Cardiac muscle cell (in vitro differentiated cells and primary cell): ENCODE measurements around the gene GALNT18. TPM values are rescaled to one million over a fixed set of nuclear protein-coding genes. Genes with fewer than 3 reads are reported as not detected.

Source experiments
- DNase-seq, 2 donors: peaks; one replicate each; pipeline versions ENCODE4 v3.0.0 to v3.0.0-alpha.2; 2010 to 2017; ENCODE audit warnings: low read depth in 1 of 2, low spot score in 1 of 2
- H3K27ac ChIP-seq: fragments of 200-600 bp; sonication (generic); 2 replicates; pipeline ENCODE4 v1.5.1; 2016
- H3K27me3 ChIP-seq: fragments of 200-600 bp; sonication (generic); 2 replicates; pipeline ENCODE4 v1.6.0; 2016; ENCODE audit warnings: control low read depth
- H3K36me3 ChIP-seq: fragments of 200-600 bp; sonication (generic); 2 replicates; pipeline ENCODE4 v1.5.1; 2016; ENCODE audit warnings: control low read depth
- H3K4me1 ChIP-seq: fragments of 200-600 bp; sonication (generic); 2 replicates; pipeline ENCODE4 v1.8.1; 2017; ENCODE audit warnings: low read depth, mild to moderate bottlenecking, mixed run types
- H3K4me3 ChIP-seq: fragments of 200-600 bp; sonication (generic); 2 replicates; pipeline ENCODE4 v1.5.1; 2016; ENCODE audit warnings: mild to moderate bottlenecking
- H3K9me3 ChIP-seq: fragments of 200-600 bp; sonication (generic); 2 replicates; pipeline ENCODE4 v1.5.1; 2017; ENCODE audit warnings: low read depth, mild to moderate bottlenecking, control low read depth
- CTCF ChIP-seq: IDR thresholded peaks from 2 replicates; pipeline ENCODE4 v1.5.1; 2012; ENCODE audit warnings: low read depth, mild to moderate bottlenecking, low read length
- polyA plus RNA-seq: library from polyadenylated mRNA; unstranded; fragments of >200 nt; fragmentation: Nextera tagmentation; extraction: Ambion mirVana; gene quantifications from 2 replicates; pipeline ENCODE4 v1.2.1, GENCODE V29; 2016
- total RNA-seq: library from RNA; depleted of rRNA; stranded (reverse); fragments of >200 nt; gene quantifications from 2 replicates; pipeline ENCODE4 v1.2.3, GENCODE V29; 2016

Gene GALNT18
- total and polyA plus RNA-seq, 2 experiments from 2014 or later: 2.1 to 2.2 TPM

GRCh38 chr11:11302565-11302964, 319.2 kb downstream of the GALNT18 start:
- TF ChIP-seq CTCF: no peak
- H3K36me3 ChIP-seq: no peaks in the 10 kb centered on the region
- no peak overlapping the region for H3K27ac ChIP-seq
- peaks cover 71% of the 10 kb centered on the region for H3K27me3 ChIP-seq
- DNase-seq: no peak
- no peaks in the 10 kb centered on the region for H3K9me3 ChIP-seq
- no peak overlapping the region for H3K4me3 ChIP-seq
- H3K4me1 ChIP-seq: no peaks in the 10 kb centered on the region

GRCh38 chr11:11301212-11301611, 320.6 kb downstream of the GALNT18 start:
- Histone ChIP-seq H3K4me1 (peaks cover 9% of the 10 kb centered on the region), H3K27me3 (peaks cover 63% of the 10 kb centered on the region), H3K4me3 (no peak overlapping the region), H3K27ac (no peak overlapping the region), H3K36me3 (no peaks in the 10 kb centered on the region), H3K9me3 (no peaks in the 10 kb centered on the region)
- DNase-seq: no peak
- TF ChIP-seq CTCF: no peak

- TF ChIP-seq CTCF: no peak
- H3K27ac ChIP-seq: no peak overlapping the region
- H3K4me3 ChIP-seq: no peak overlapping the region
- peaks cover 9% of the 10 kb centered on the region for H3K4me1 ChIP-seq
- H3K27me3 ChIP-seq: peaks cover 53% of the 10 kb centered on the region
- no peaks in the 10 kb centered on the region for H3K36me3 ChIP-seq
- DNase-seq: no peak
- H3K9me3 ChIP-seq: no peaks in the 10 kb centered on the region
Observed at GRCh38 chr11:11297578-11297977, 324.2 kb downstream of the GALNT18 start.

GRCh38 chr11:11296434-11296833, 325.4 kb downstream of the GALNT18 start:
- Histone ChIP-seq H3K9me3 (no peaks in the 10 kb centered on the region), H3K4me3 (no peak overlapping the region), H3K4me1 (peaks cover 9% of the 10 kb centered on the region), H3K27ac (no peak overlapping the region), H3K36me3 (no peaks in the 10 kb centered on the region), H3K27me3 (peaks cover 55% of the 10 kb centered on the region)
- no peak for TF ChIP-seq CTCF
- peak in 1 of 2 donors; percentile 89 for DNase-seq

- Histone ChIP-seq H3K27ac (no peak overlapping the region), H3K36me3 (no peaks in the 10 kb centered on the region), H3K9me3 (no peaks in the 10 kb centered on the region), H3K4me1 (peaks cover 9% of the 10 kb centered on the region), H3K27me3 (peaks cover 55% of the 10 kb centered on the region), H3K4me3 (no peak overlapping the region)
- DNase-seq: no peak
- TF ChIP-seq CTCF: no peak
Observed at GRCh38 chr11:11294551-11294855, 327.3 kb downstream of the GALNT18 start.

GRCh38 chr11:11293798-11294550, 327.8 kb downstream of the GALNT18 start:
- TF ChIP-seq CTCF: no peak
- H3K27ac ChIP-seq: no peak overlapping the region
- H3K4me3 ChIP-seq: no peak overlapping the region
- H3K27me3 ChIP-seq: peaks cover 55% of the 10 kb centered on the region
- no peaks in the 10 kb centered on the region for H3K9me3 ChIP-seq
- peak in 1 of 2 donors; percentile 45 for DNase-seq
- H3K4me1 ChIP-seq: peaks cover 9% of the 10 kb centered on the region
- H3K36me3 ChIP-seq: no peaks in the 10 kb centered on the region
